COLO829 (cell line): ENCODE results near the gene GABRR2.
"Not testable (repeated sequence)": the region's sequence is repeated elsewhere in the genome, so short reads cannot be mapped to it uniquely, and the experiment has no call there.

Experiments
- DNase-seq: peaks from one replicate; pipeline ENCODE4 v3.0.0; 2012; ENCODE audit warnings: low spot score

The GABRR2 gene

DNA sequence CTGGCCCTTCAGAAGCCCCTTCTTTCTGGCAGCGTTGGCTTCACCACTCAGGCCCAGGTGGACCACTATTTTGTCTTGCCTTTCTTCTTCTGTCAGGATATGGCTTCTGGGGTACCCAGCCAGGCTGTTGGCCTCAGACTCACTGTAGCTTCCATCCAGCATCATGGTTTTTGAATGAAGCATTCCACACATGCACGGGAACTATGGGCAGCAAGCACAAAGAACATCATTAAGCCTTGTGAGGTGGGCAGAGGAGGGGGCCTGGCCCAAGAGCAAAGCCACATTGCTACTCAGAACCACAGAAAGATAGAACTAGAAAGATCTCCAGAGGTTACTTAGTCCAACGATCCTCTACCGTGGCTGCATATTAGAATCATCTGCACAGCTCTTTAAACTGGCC lies 57.3 kb downstream of the GABRR2 start:
- DNase-seq: no peak

- no peak for DNase-seq
These were observed 57.8 kb downstream of the GABRR2 start for GRCh38 chr6:89257346-89257745.

DNA sequence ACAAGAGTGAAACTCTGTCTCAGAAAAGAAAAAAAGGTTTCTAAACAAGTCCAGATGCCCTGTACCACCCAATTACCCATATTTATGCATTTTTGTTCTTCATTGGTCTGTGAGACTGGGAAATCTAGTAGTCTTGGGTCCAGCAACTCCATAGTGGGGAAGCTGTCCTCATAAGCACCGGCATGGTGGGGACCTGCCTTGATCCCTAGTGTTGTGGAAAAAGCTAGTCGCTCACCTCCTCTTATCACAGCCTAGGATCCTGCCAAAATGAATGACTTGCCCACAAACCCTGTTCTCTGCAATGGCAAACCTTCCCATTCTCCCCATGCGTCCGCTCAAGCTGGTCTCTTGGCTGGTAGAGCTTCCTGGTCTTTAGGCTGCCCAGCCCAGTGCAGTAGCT lies 59.7 kb downstream of the GABRR2 start:
- DNase-seq: no peak

- DNase-seq: peak; percentile 62
These were observed 60.5 kb downstream of the GABRR2 start for GRCh38 chr6:89254569-89254968.

DNA sequence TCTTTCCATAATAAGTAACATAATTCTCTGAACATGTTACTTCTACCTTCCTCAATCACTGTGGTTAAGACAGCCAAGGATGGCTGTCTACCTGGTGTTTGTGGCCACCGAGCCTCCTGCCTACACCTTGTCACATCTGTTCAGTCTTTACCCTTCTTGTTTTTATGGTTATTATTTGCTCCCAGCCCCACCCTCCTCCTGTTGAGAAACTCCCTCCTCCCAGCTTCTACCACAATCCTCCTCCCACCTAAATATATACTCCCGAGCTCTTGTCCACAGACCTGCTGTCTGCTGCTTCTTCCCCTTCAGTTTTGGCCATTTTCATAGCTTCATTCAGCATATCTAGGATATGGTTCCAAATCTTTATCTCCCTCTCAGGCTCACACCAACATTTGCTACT lies 62.2 kb downstream of the GABRR2 start:
- no peak for DNase-seq

GRCh38 chr6:89251976-89252375 lies 63.1 kb downstream of the GABRR2 start:
- DNase-seq: no peak

DNA sequence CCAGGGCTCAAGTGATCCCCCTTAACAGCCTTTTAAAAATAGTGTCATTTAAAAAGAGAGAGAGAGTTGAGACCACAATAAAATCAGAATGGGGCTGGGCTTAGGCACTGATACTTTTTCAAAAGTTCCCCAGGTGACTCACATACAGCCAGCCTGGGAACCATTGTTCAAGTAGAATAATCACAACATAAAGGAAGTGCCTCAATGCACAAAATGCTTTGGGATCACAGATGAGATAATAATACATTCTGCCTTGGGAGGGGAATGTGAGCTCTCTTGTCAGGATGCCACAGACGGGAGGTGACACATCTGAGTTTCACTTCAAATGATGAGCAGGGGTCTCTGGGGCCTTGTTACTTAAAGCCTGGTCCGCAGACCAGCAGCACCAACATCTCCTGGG lies 63.9 kb downstream of the GABRR2 start:
- no peak for DNase-seq

DNA sequence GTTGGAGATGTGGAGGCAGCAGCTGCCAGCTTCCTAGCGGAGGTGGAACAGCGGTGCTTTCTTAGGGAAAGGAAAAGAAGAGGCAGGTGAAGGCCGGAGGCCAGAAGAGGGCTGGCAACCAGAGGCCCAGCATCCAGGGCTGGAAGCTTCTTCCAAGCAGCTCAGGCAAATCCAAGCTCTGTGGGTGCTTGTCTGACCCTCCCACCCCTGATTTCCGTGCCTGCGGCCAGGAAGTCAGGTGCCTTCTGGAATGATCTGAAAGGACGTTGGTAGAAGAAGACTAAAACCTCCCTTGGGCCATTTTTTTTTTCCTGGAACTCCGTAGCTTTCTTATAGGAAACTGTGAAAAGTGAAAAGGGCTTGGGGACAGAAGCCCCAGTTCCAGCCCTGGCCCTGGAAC lies 64.9 kb downstream of the GABRR2 start:
- no peak for DNase-seq

- DNase-seq: no peak
These were observed 70.7 kb downstream of the GABRR2 start for GRCh38 chr6:89244241-89244985.

DNA sequence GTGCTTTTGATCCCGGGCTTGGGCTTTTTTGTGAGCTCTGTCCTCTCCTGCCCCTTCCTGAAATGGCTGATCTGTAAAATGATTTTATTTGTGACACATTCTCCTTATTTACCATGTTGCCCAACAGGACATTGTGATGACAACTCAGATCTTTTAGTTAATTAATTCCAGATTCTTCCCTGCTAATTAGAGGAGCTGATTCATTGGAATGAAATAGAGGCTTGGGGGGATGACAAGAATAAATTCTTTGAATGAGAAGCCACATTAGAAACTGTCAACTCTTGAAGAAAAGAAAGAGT lies 71.8 kb downstream of the GABRR2 start:
- no peak for DNase-seq

DNA sequence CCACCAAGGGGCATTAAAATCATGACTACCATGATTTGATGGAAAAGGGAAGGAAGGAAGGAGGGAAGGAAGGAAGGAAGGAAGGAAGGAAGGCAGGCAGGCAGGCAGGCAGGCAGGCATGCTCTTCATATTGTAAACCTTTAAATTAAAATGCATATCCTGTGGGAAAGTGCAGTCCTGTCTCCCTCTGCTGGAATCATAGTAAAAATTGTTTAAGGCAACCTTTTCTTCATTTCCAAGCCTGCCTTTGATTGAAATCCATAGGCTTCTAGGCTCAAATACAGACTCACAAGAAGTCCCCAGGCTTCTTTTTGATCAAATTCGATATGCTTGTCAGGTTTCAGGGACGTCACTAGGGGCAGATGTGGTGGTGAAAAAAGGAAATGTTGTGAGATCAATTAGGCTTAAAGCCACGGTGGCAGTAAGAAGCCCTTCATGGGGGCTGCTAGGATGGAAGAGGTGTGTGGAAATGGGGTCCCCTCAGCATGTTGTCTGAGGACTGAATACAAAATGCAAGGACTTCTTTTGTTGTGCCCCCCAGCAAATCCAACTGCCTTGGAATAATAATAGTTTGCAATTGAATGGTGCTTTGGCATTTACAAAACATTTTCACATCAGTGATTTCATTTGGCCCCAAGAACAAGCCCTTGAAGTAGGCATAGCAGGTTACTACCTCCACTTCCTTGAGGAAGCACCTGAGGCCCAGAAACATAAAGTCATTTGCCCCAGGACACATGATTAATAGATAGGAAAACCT lies 72.3 kb downstream of the GABRR2 start:
- DNase-seq: peak; percentile 63

DNA sequence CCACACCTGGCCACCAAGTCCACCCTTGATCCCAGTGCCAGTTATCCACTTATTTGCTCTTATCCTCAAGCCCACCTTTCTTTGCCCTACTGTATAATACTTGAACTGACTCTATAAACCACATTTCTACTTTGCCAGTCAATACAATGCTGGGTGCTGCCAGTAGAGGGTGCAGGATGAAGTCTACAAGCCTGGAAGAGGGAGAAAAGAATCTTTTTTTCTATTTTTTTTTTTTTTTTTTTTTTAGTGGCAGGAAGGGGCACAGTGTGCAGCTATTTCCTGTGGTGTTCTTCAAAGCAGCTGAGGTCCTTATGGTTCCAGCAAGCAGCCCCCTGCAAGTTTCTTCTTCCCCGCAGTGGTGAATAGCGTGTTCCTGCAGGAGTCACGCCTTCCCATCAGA lies 75.8 kb downstream of the GABRR2 start:
- DNase-seq: no peak

DNA sequence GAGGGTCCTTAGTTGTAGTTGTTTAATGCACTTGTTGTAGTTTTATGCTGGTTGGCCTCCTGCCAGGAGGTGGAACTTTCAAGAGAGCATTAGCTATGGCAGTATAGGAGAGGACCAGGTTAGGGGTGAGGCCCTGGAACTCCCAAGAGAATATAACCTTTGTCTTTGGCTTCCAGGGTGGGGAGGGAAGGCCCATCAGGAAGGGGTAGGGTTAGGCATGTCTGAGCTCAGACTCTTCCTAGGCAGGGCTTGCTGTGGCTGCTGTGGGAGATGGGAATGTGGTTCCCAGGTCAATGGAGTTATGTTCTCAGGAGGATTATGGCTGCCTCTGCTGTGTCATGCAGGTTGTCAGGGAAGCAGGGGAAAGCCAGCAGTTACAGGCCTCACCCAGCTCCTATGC lies 77.9 kb downstream of the GABRR2 start:
- DNase-seq: no peak

GRCh38 chr6:89233605-89234004 lies 81.5 kb downstream of the GABRR2 start:
- DNase-seq: not testable (repeated sequence)

DNA sequence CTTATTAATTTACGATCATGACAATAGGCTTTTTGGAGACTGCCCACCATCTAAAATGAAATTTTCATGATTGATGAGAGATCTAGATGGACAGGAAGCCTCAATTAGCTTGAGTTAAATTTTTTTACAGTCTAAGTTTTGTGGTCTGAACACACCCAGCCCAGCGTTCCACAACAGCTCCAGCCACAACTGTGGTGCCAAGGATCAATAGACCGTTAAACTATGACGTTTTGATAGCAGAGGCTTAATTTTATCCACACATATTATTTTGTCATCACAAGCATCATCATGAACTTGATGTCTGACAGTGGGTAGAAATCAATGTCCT lies 92.4 kb downstream of the GABRR2 start:
- DNase-seq: no peak

DNA sequence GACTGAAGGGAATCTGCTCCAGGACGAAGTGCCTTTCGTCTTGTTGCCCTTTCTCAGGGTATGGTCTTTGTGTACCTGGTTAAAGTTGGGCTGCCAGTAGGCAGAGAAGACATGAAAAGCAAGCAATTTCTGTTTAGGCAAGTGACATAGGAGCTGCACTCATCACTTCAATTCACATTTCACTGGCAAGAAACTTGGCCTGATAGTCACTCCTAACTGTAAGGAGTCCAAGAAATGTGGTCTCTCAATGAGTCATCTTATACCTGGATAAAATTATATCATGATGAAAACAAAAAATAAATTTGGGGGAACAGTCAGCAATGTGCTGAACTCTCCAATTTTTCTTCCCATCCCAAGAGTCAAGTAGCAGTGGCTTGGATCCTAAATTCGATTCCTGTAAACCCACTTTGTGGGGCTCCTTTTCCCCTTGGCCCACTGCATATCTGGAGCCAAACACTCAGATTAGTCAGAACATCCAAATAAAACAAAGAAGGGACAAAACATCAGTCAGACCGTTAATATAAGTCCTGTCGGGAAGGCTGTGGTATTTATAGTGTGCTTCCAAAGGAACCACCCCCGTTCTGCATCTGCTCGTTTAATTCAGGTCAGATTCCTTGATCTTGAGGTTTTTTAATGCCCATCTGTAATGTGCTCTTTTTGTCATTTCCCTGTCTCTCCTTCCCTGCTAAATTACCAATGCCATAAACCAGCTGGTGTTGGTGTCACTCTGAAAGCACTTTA lies 93.0 kb downstream of the GABRR2 start:
- no peak for DNase-seq

DNA sequence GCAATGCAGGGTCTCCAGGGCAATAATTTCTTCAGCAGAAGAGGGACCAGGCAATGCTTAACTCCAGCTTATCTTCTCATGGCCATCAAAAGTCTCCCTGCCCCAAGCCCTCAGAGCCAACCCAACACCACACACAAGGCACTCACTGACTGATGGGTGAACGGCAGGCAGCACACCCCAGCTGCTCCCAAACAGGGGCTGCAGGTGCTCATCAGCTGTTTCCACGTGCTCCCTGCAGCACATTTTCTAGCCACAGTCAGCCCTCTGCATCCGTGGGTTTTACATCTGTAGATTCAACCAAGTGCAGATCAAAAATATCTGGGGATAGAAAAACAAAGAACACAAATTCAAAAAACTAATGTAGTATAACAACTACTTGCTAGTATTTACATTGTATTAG lies 94.0 kb downstream of the GABRR2 start:
- DNase-seq: no peak

DNA sequence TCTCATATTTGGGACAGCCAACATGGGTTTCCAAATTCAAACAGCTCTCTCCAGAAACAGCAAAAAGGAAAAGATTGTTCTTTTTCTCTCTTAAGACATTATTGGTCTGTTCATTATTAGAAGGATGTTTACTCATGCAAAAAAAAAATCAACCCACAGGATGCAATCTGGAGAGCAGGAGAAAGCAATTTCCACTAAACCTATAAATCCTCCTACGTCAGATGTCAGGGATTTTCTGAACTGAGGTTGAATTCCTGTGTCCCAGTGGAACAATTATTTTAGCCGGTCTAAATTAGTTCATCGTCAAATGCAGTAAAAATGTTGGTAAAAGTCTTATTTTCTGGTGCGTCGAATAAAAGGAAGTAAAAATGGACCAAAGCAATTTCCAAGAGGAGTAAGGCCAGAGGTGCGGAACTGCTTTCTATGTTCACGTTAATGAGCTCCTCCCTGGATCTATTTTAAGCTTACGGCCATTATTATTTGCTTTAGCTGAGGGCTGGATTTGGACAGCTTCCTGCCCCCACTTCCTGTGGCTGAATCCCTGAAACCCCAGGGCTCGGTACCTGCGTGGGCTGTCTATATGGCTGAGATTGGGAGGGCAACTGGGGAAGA lies 97.7 kb downstream of the GABRR2 start, which contains the start of gene GABRR1:
Gene GABRR1, minus strand, starts transcription at position 60 of the 612 bp plus-strand sequence. Its CDS starts 36 bp downstream, at position 24.
- no peak for DNase-seq

GRCh38 chr6:89216411-89216810 lies 98.7 kb downstream of the GABRR2 start:
- no peak for DNase-seq

DNA sequence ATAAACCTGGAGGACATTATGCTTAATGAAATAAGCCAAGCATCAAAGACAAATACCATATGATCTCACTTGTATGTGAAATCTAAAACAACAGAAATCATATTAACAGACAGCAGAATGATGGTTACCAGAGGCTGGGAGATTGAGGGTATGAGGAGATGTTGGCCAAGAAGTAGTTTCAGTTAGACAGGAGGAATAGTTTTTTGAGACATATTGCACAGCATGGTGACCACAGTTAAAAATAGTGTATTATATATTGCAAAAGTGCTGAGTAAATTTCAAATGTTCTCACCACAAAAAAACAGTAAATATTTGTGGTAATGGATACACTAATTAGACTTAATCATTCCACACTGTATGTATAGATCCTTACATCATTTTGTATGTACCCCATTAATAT lies 99.7 kb downstream of the GABRR2 start:
- DNase-seq: no peak

- DNase-seq: no peak
These were observed 100.9 kb downstream of the GABRR2 start for GRCh38 chr6:89214197-89214596.

- DNase-seq: no peak
These were observed 102.6 kb downstream of the GABRR2 start for GRCh38 chr6:89212472-89212871.

DNA sequence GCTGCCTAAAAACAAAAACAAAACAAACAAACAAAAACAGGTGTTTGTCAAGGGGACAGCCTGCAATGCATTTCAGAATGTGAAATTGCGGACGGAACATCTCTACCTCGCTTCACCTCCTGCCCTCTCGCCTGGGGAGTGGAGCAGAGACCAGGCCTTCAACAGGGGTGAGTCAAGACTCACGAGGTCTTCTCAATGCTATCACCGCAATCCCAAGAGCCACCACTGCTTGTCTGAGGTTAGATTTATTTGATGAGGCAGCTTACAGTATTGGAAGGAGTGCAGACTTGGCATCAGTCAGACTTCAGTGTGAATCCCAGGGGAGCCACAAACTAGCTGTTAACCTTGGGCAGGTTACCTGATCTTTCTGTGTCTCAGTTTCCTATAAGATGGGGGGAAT lies 105.6 kb downstream of the GABRR2 start:
- no peak for DNase-seq
